Parathyroid adenoma (tissue), 2 donors: ENCODE data around the gene LDHB.

Experiments used
- H2AFZ ChIP-seq: fragments of 300-600 bp; sonication (generic); one replicate; pipeline ENCODE4 v1.7.0; 2017; ENCODE audit warnings: antibody characterized with exemption, mild to moderate bottlenecking
- H3K27ac ChIP-seq: fragments of 300-600 bp; sonication (generic); one replicate; pipeline ENCODE4 v1.7.0; 2017
- H3K27me3 ChIP-seq: fragments of 300-600 bp; sonication (generic); one replicate; pipeline ENCODE4 v1.7.0; 2017; ENCODE audit warnings: low read length; ENCODE audit not compliant: control insufficient read depth, insufficient read depth
- H3K36me3 ChIP-seq: fragments of 300-600 bp; sonication (generic); one replicate; pipeline ENCODE4 v1.7.0; 2017; ENCODE audit warnings: low read length; ENCODE audit not compliant: control insufficient read depth, insufficient read depth
- H3K4me1 ChIP-seq: fragments of 300-600 bp; sonication (generic); one replicate; pipeline ENCODE4 v1.7.0; 2017; ENCODE audit warnings: control low read depth
- H3K4me2 ChIP-seq: fragments of 300-600 bp; sonication (generic); one replicate; pipeline ENCODE4 v1.7.0; 2017; ENCODE audit warnings: low read length
- H3K4me3 ChIP-seq: fragments of 300-600 bp; sonication (generic); one replicate; pipeline ENCODE4 v1.7.0; 2017; ENCODE audit warnings: low read depth, low read length
- H3K79me2 ChIP-seq: fragments of 300-600 bp; sonication (generic); one replicate; pipeline ENCODE4 v1.7.0; 2017; ENCODE audit warnings: control low read depth
- H3K9ac ChIP-seq: fragments of 300-600 bp; sonication (generic); one replicate; pipeline ENCODE4 v1.7.0; 2017; ENCODE audit warnings: mild to moderate bottlenecking
- H3K9me3 ChIP-seq: fragments of 300-600 bp; sonication (generic); one replicate; pipeline ENCODE4 v1.7.0; 2017; ENCODE audit warnings: low read length; ENCODE audit not compliant: control insufficient read depth
- CTCF ChIP-seq: fragments of 300-600 bp; sonication (generic); IDR thresholded peaks from one replicate; pipeline ENCODE4 v1.7.0; 2017; ENCODE audit warnings: antibody characterized with exemption, mild to moderate bottlenecking
- donor health status: primary hyperparathyroidism.

The LDHB gene

GRCh38 chr12:21657326-21658077, at the start of gene LDHB:
Gene LDHB, minus strand, starts transcription at chr12:21657842. Its CDS starts 3,171 bp downstream, at chr12:21654671.
- Histone ChIP-seq H3K9me3 (no peaks in the 10 kb centered on the region), H2AFZ (peak within 1 kb of the TSS; percentile 95), H3K27me3 (no peaks in the 10 kb centered on the region), H3K4me2 (peak within 1 kb of the TSS; percentile 73), H3K4me1 (peaks cover 6% of the 10 kb centered on the region), H3K9ac (no peak within 1 kb of the TSS), H3K4me3 (peak within 1 kb of the TSS; percentile 73), H3K36me3 (no peaks in the 10 kb centered on the region), H3K27ac (peak within 1 kb of the TSS; percentile 73), H3K79me2 (no peaks in the 10 kb centered on the region)
- TF ChIP-seq CTCF, result no peak

- no peak overlapping the region for H3K9ac ChIP-seq
Measured at GRCh38 chr12:21704847-21705246, 47.2 kb upstream of the LDHB start.

GRCh38 chr12:21699851-21700250, 42.2 kb upstream of the LDHB start:
- Histone ChIP-seq H3K36me3 (no peaks in the 10 kb centered on the region), H3K4me3 (no peak overlapping the region), H3K4me2 (no peak overlapping the region), H3K9me3 (no peaks in the 10 kb centered on the region), H3K27me3 (no peaks in the 10 kb centered on the region), H3K9ac (no peak overlapping the region), H3K79me2 (no peaks in the 10 kb centered on the region), H3K27ac (no peak overlapping the region), H2AFZ (no peak overlapping the region), H3K4me1 (no peaks in the 10 kb centered on the region)
- TF ChIP-seq CTCF, result no peak

More at GRCh38 chr12:21704847-21705246, 47.2 kb upstream of the LDHB start:
- no peaks in the 10 kb centered on the region for H3K36me3 ChIP-seq
- H3K4me3 ChIP-seq, result no peak overlapping the region
- no peak for TF ChIP-seq CTCF
- H3K4me1 ChIP-seq, result no peaks in the 10 kb centered on the region
- no peaks in the 10 kb centered on the region for H3K79me2 ChIP-seq
- no peaks in the 10 kb centered on the region for H3K9me3 ChIP-seq
- H3K4me2 ChIP-seq, result no peak overlapping the region
- H3K27me3 ChIP-seq, result no peaks in the 10 kb centered on the region
- no peak overlapping the region for H2AFZ ChIP-seq
- H3K27ac ChIP-seq, result no peak overlapping the region

- Histone ChIP-seq H3K4me2 (peak overlapping the region; percentile 18), H3K4me3 (no peak overlapping the region), H3K27me3 (no peaks in the 10 kb centered on the region), H3K9ac (no peak overlapping the region), H3K9me3 (no peaks in the 10 kb centered on the region), H2AFZ (no peak overlapping the region), H3K27ac (no peak overlapping the region), H3K79me2 (no peaks in the 10 kb centered on the region), H3K4me1 (no peaks in the 10 kb centered on the region), H3K36me3 (no peaks in the 10 kb centered on the region)
- peak; percentile 56 for TF ChIP-seq CTCF
Measured at GRCh38 chr12:21697904-21698630, 40.4 kb upstream of the LDHB start.
